Measurements from ENCODE around the gene ZSWIM8.

Gene ZSWIM8

DNA sequence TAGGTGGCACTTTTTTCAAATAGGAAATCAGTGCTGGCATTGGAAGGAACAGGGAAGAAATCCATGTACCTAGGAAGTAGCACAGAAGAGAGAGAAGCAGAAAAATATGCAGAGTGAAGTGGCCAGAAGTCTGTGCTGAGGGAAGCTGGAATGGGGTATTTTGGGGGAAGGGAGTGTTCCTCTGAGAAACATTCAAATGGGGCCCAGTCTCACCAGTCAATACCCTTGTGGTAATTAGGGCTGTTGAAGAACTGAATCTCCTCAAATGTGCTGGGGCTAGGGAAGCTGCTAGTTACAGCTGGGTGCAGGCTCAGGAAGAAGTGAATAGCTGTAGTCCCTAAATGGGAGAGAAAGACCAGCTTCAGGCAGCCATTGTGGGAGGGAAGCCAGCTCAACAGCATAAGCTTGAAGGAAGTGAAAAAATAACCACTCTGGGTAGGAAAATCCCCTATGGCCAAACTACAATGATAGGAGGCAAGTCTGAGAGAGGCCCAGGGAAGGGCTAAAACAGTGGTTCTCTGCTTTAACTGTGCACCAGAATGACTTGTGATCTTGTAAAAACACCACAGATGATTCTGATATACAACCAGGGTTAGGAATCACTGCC is 18.4 kb downstream of the ZSWIM8 start:
- H3K4me3 ChIP-seq (ENCODE audit: low read depth, low read length): no peak overlapping the region
- ChIA-PET POLR2A (no interaction called here), CTCF (no interaction called here)
- no peaks in the 10 kb centered on the region for H3K4me1 ChIP-seq (ENCODE audit: control insufficient read depth, insufficient read depth, low read length)
- H3K9me3 ChIP-seq (ENCODE audit: control insufficient read depth, insufficient read depth, low read depth, low read length): no peaks in the 10 kb centered on the region
- H3K27ac ChIP-seq (ENCODE audit: extremely low read depth, low read depth, low read length): no peak overlapping the region
- no peak for TF ChIP-seq ZNF521 (tag by site-specific recombination; IDR thresholded peaks at IDR 0.05)
- no peak for TF ChIP-seq ZNF785 (tag by site-specific recombination; IDR thresholded peaks at IDR 0.05)
- TF ChIP-seq ZNF394 (tag by site-specific recombination; IDR thresholded peaks at IDR 0.05; ENCODE audit: borderline replicate concordance): peak; percentile 31; the same call in 1 of the 2 replicates
- no peak for TF ChIP-seq ZNF16 (tag by site-specific recombination; IDR thresholded peaks at IDR 0.05; ENCODE audit: low read depth)
- H3K36me3 ChIP-seq (ENCODE audit: control insufficient read depth in 2 of 2, insufficient read depth in 1 of 2, low read length in 2 of 2): peaks cover 26 to 97% of the 10 kb centered on the region in 2 experiments

DNA sequence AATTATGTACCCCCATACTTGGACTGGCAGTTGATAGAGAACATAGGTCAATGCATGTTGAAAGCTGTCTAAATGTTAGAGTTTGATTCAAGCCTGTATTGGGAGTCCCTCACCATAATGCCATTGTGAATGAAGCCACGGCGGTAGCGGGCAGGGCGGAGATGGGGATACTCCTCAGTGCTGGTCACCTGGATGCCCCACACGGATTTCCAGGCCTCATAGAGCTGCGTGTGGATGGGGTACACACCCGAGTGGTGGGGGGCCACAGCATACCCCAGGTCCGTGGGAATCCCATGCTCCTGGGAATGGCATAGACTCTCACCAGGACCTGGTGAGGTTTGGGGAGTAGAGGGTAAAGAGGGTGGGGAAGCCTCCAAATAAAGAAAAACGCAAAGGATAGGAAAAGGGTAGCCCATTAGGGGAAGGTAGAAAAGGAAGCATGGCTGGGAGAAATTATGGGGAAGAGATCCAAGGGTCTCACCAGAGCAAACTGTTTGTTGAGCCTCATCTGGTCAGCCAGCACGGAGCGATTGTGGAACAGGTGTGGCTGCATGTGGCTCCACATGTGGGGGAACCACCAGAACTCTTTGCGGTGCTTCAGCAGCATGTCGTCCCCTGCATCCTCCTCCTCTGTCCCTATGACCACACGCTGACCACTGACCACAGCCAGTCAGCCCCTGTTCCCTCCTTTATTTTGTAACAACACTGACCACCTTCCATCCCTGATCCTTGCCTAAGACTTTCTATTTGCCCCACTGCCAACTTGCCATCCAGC is 21.0 kb downstream of the ZSWIM8 start:
- peaks cover 26 to 81% of the 10 kb centered on the region in 2 experiments for H3K36me3 ChIP-seq (ENCODE audit: control insufficient read depth in 2 of 2, insufficient read depth in 1 of 2, low read length in 2 of 2)
- ChIA-PET CTCF (interaction anchor here (0.6 kb wide), 1 partner anchor 307 kb away, joined by 4 read pairs; no protein-coding TSS in a partner anchor), POLR2A (interaction anchor here (0.5 to 1.3 kb wide), 3 partner anchors 12 to 65 kb away, joined by 3 read pairs; partner anchors contain the start of gene CHCHD1)
- TF ChIP-seq ZSCAN16 (tag by site-specific recombination; IDR thresholded peaks at IDR 0.05) (no peak), ZNF544 (tag by site-specific recombination; IDR thresholded peaks at IDR 0.05) (no peak), ZNF394 (tag by site-specific recombination; IDR thresholded peaks at IDR 0.05; ENCODE audit: borderline replicate concordance) (no peak), ZNF140 (tag by site-specific recombination; IDR thresholded peaks at IDR 0.05) (no peak), BCL11A (tag by site-specific recombination; IDR thresholded peaks at IDR 0.05; ENCODE audit: low read depth) (no peak), SALL2 (tag by site-specific recombination; IDR thresholded peaks at IDR 0.05; ENCODE audit: borderline replicate concordance) (no peak), ZNF146 (tag by site-specific recombination; IDR thresholded peaks at IDR 0.05) (no peak), ZNF354C (tag by site-specific recombination; IDR thresholded peaks at IDR 0.05; ENCODE audit: borderline replicate concordance, low read depth) (no peak), ZNF529 (tag by site-specific recombination; IDR thresholded peaks at IDR 0.05; ENCODE audit: insufficient replicate concordance) (no peak), ZNF473 (tag by site-specific recombination; IDR thresholded peaks at IDR 0.05) (no peak), KLF9 (tag by site-specific recombination; IDR thresholded peaks at IDR 0.05; ENCODE audit: low read depth) (no peak)
- TF ChIP-seq, protein P1, sequence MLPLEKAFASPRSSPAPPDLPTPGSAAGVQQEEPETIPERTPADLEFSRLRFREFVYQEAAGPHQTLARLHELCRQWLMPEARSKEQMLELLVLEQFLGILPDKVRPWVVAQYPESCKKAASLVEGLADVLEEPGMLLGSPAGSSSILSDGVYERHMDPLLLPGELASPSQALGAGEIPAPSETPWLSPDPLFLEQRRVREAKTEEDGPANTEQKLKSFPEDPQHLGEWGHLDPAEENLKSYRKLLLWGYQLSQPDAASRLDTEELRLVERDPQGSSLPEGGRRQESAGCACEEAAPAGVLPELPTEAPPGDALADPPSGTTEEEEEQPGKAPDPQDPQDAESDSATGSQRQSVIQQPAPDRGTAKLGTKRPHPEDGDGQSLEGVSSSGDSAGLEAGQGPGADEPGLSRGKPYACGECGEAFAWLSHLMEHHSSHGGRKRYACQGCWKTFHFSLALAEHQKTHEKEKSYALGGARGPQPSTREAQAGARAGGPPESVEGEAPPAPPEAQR (tag by site-specific recombination; IDR thresholded peaks at IDR 0.05): no peak
- TF ChIP-seq, protein P2, sequence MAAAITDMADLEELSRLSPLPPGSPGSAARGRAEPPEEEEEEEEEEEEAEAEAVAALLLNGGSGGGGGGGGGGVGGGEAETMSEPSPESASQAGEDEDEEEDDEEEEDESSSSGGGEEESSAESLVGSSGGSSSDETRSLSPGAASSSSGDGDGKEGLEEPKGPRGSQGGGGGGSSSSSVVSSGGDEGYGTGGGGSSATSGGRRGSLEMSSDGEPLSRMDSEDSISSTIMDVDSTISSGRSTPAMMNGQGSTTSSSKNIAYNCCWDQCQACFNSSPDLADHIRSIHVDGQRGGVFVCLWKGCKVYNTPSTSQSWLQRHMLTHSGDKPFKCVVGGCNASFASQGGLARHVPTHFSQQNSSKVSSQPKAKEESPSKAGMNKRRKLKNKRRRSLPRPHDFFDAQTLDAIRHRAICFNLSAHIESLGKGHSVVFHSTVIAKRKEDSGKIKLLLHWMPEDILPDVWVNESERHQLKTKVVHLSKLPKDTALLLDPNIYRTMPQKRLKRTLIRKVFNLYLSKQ (tag by site-specific recombination; IDR thresholded peaks at IDR 0.05; ENCODE audit: borderline replicate concordance): no peak
- TF ChIP-seq, protein P3, sequence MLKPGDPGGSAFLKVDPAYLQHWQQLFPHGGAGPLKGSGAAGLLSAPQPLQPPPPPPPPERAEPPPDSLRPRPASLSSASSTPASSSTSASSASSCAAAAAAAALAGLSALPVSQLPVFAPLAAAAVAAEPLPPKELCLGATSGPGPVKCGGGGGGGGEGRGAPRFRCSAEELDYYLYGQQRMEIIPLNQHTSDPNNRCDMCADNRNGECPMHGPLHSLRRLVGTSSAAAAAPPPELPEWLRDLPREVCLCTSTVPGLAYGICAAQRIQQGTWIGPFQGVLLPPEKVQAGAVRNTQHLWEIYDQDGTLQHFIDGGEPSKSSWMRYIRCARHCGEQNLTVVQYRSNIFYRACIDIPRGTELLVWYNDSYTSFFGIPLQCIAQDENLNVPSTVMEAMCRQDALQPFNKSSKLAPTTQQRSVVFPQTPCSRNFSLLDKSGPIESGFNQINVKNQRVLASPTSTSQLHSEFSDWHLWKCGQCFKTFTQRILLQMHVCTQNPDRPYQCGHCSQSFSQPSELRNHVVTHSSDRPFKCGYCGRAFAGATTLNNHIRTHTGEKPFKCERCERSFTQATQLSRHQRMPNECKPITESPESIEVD (tag by site-specific recombination; IDR thresholded peaks at IDR 0.05): no peak
- TF ChIP-seq, protein P4, sequence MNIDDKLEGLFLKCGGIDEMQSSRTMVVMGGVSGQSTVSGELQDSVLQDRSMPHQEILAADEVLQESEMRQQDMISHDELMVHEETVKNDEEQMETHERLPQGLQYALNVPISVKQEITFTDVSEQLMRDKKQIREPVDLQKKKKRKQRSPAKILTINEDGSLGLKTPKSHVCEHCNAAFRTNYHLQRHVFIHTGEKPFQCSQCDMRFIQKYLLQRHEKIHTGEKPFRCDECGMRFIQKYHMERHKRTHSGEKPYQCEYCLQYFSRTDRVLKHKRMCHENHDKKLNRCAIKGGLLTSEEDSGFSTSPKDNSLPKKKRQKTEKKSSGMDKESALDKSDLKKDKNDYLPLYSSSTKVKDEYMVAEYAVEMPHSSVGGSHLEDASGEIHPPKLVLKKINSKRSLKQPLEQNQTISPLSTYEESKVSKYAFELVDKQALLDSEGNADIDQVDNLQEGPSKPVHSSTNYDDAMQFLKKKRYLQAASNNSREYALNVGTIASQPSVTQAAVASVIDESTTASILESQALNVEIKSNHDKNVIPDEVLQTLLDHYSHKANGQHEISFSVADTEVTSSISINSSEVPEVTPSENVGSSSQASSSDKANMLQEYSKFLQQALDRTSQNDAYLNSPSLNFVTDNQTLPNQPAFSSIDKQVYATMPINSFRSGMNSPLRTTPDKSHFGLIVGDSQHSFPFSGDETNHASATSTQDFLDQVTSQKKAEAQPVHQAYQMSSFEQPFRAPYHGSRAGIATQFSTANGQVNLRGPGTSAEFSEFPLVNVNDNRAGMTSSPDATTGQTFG (tag by site-specific recombination; IDR thresholded peaks at IDR 0.05; ENCODE audit: borderline replicate concordance): no peak
- TF ChIP-seq, protein P5, sequence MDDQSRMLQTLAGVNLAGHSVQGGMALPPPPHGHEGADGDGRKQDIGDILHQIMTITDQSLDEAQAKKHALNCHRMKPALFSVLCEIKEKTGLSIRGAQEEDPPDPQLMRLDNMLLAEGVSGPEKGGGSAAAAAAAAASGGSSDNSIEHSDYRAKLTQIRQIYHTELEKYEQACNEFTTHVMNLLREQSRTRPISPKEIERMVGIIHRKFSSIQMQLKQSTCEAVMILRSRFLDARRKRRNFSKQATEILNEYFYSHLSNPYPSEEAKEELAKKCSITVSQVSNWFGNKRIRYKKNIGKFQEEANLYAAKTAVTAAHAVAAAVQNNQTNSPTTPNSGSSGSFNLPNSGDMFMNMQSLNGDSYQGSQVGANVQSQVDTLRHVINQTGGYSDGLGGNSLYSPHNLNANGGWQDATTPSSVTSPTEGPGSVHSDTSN (CRISPR knock-in tag; IDR thresholded peaks at IDR 0.05): no peak
- H3K4me1 ChIP-seq (ENCODE audit: control insufficient read depth, insufficient read depth, low read length): no peaks in the 10 kb centered on the region
- no peak overlapping the region for H3K27ac ChIP-seq (ENCODE audit: extremely low read depth, low read depth, low read length)
- H3K9me3 ChIP-seq (ENCODE audit: control insufficient read depth, insufficient read depth, low read depth, low read length): no peaks in the 10 kb centered on the region
- no peak overlapping the region for H3K4me3 ChIP-seq (ENCODE audit: low read depth, low read length)

All from HEK293 (cell line).